ENCODE data around the gene FAM13A.

The FAM13A gene

GRCh38 chr4:89056292-89056952, 563 bp downstream of the FAM13A start:
- TF ChIP-seq, protein P1, sequence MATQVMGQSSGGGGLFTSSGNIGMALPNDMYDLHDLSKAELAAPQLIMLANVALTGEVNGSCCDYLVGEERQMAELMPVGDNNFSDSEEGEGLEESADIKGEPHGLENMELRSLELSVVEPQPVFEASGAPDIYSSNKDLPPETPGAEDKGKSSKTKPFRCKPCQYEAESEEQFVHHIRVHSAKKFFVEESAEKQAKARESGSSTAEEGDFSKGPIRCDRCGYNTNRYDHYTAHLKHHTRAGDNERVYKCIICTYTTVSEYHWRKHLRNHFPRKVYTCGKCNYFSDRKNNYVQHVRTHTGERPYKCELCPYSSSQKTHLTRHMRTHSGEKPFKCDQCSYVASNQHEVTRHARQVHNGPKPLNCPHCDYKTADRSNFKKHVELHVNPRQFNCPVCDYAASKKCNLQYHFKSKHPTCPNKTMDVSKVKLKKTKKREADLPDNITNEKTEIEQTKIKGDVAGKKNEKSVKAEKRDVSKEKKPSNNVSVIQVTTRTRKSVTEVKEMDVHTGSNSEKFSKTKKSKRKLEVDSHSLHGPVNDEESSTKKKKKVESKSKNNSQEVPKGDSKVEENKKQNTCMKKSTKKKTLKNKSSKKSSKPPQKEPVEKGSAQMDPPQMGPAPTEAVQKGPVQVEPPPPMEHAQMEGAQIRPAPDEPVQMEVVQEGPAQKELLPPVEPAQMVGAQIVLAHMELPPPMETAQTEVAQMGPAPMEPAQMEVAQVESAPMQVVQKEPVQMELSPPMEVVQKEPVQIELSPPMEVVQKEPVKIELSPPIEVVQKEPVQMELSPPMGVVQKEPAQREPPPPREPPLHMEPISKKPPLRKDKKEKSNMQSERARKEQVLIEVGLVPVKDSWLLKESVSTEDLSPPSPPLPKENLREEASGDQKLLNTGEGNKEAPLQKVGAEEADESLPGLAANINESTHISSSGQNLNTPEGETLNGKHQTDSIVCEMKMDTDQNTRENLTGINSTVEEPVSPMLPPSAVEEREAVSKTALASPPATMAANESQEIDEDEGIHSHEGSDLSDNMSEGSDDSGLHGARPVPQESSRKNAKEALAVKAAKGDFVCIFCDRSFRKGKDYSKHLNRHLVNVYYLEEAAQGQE (IDR thresholded peaks at IDR 0.05; ENCODE audit: low read depth) = no peak
- TF ChIP-seq USF1 (IDR thresholded peaks at IDR 0.05) (no peak), MAX (IDR thresholded peaks at IDR 0.05) (no peak), ZBTB7A (IDR thresholded peaks at IDR 0.05; ENCODE audit: low read depth) (no peak), YY1 (IDR thresholded peaks at IDR 0.05; ENCODE audit: low read depth) (no peak), TAF1 (IDR thresholded peaks at IDR 0.05; ENCODE audit: low read depth) (no peak), CREB1 (IDR thresholded peaks at IDR 0.05; ENCODE audit: low read depth) (no peak), RAD21 (IDR thresholded peaks at IDR 0.05; ENCODE audit: low read depth) (no peak), FOXM1 (IDR thresholded peaks at IDR 0.05; ENCODE audit: borderline replicate concordance, low read depth) (no peak), EP300 (IDR thresholded peaks at IDR 0.05; ENCODE audit: borderline replicate concordance) (no peak), TCF12 (IDR thresholded peaks at IDR 0.05; ENCODE audit: low read depth) (no peak), NFIC (IDR thresholded peaks at IDR 0.05) (no peak), TEAD4 (IDR thresholded peaks at IDR 0.05) (no peak), CEBPB (IDR thresholded peaks at IDR 0.05) (no peak), EGR1 (IDR thresholded peaks at IDR 0.05) (no peak)

DNA sequence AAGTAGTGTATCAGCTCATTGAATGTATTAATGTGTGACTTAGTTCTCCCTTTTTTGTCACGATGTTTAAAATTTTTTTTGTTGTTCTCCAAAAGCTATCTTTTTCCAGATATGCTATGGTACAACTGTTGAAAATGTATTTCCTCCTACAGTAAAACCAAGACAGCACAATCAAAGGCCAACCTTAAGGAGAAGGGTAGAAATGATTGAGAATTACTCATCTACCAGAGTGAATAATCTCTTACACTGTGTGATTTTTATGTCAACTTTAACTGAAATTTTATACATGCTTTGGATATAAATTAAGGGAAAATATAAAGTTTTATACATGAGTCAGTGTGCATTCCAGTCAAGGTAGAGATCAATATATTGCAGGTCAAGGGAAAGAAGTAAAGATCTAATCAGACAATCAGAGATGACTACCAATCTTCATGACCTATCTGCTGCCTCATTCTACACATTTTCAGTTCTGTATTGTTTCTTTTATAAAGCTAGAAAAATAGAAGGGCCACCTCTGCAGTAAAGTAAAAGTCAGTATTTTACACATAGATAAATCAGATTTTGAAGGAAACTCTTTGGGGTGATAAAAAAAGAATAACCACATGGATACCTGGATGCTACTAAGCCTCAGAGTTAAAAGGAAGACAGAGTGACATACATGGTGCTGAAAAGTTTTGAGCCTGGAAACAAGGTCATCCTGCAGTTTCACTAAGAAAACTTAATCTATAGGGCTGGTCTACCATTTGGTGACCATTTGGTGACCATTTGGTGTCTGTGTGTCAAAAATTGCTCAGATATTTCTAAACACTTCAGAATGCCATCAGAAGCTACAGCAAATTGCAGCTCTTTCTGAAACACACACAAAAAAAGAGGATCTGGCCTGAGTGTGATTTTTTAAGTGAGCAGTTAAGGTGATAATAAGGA, 1.6 kb downstream of the FAM13A start:
- no peak for TF ChIP-seq MAX (IDR thresholded peaks at IDR 0.05)
- TF ChIP-seq NFIC (IDR thresholded peaks at IDR 0.05) = no peak
- TF ChIP-seq TAF1 (IDR thresholded peaks at IDR 0.05; ENCODE audit: low read depth) = no peak
- TF ChIP-seq EP300 (IDR thresholded peaks at IDR 0.05; ENCODE audit: borderline replicate concordance) = no peak
- TF ChIP-seq CEBPB (IDR thresholded peaks at IDR 0.05) = no peak
- TF ChIP-seq TCF12 (IDR thresholded peaks at IDR 0.05; ENCODE audit: low read depth) = no peak
- no peak for TF ChIP-seq TEAD4 (IDR thresholded peaks at IDR 0.05)
- TF ChIP-seq, protein P1 (IDR thresholded peaks at IDR 0.05; ENCODE audit: low read depth) = no peak

GRCh38 chr4:89054627-89055026, 2.4 kb downstream of the FAM13A start:
- TF ChIP-seq FOXM1 (IDR thresholded peaks at IDR 0.05; ENCODE audit: borderline replicate concordance, low read depth) (no peak), TEAD4 (IDR thresholded peaks at IDR 0.05) (no peak), RAD21 (IDR thresholded peaks at IDR 0.05; ENCODE audit: low read depth) (no peak), MAX (IDR thresholded peaks at IDR 0.05) (no peak), CREB1 (IDR thresholded peaks at IDR 0.05; ENCODE audit: low read depth) (no peak), YY1 (IDR thresholded peaks at IDR 0.05; ENCODE audit: low read depth) (no peak), NFIC (IDR thresholded peaks at IDR 0.05) (no peak), EGR1 (IDR thresholded peaks at IDR 0.05) (no peak), TAF1 (IDR thresholded peaks at IDR 0.05; ENCODE audit: low read depth) (no peak), USF1 (IDR thresholded peaks at IDR 0.05) (no peak)
- TF ChIP-seq, protein P1 (IDR thresholded peaks at IDR 0.05; ENCODE audit: low read depth) = no peak
